HG03135 (cell line): ENCODE data around the gene CHST11.

ENCODE experiments used
- ATAC-seq: cut with Tn5 transposase; IDR thresholded peaks from one replicate; pipeline ENCODE4 v1.9.1; 2021; ENCODE audit warnings: mild to moderate bottlenecking, moderate library complexity; ENCODE audit not compliant: unreplicated experiment

CHST11 gene

GRCh38 chr12:104624529-104624928 lies 167.8 kb downstream of the CHST11 start:
- ATAC-seq, result no peak

- ATAC-seq, result no peak
Observed at GRCh38 chr12:104626069-104626837, 169.5 kb downstream of the CHST11 start.

- ATAC-seq, result no peak
Observed at GRCh38 chr12:104627231-104627989, 170.7 kb downstream of the CHST11 start.

- no peak for ATAC-seq
Observed at GRCh38 chr12:104627990-104628830, 171.5 kb downstream of the CHST11 start.

GRCh38 chr12:104628831-104629135 lies 172.0 kb downstream of the CHST11 start:
- ATAC-seq, result no peak

- no peak for ATAC-seq
Observed at GRCh38 chr12:104630230-104630670, 173.5 kb downstream of the CHST11 start.

- no peak for ATAC-seq
Observed at GRCh38 chr12:104631867-104632266, 175.1 kb downstream of the CHST11 start.

- no peak for ATAC-seq
Observed at GRCh38 chr12:104632724-104633201, 176.0 kb downstream of the CHST11 start.

GRCh38 chr12:104634044-104634443 lies 177.3 kb downstream of the CHST11 start:
- ATAC-seq, result no peak

- no peak for ATAC-seq
Observed at GRCh38 chr12:104634852-104635251, 178.1 kb downstream of the CHST11 start.

- no peak for ATAC-seq
Observed at GRCh38 chr12:104635607-104636343, 179.0 kb downstream of the CHST11 start.

GRCh38 chr12:104636496-104636895 lies 179.7 kb downstream of the CHST11 start:
- no peak for ATAC-seq

GRCh38 chr12:104637604-104638003 lies 180.9 kb downstream of the CHST11 start:
- no peak for ATAC-seq

GRCh38 chr12:104638218-104638850 lies 181.6 kb downstream of the CHST11 start:
- ATAC-seq, result no peak

GRCh38 chr12:104638851-104639240 lies 182.1 kb downstream of the CHST11 start:
- ATAC-seq, result no peak

GRCh38 chr12:104640956-104641355 lies 184.2 kb downstream of the CHST11 start:
- ATAC-seq, result no peak

GRCh38 chr12:104641862-104642261 lies 185.1 kb downstream of the CHST11 start:
- ATAC-seq, result peak; percentile 94

- no peak for ATAC-seq
Observed at GRCh38 chr12:104643093-104643818, 186.5 kb downstream of the CHST11 start.
